ENCODE measurements around the gene SLAMF9. TPM values are rescaled to one million over a fixed set of nuclear protein-coding genes. Genes with fewer than 3 reads are reported as not detected.

SLAMF9 gene
- total and polyA plus RNA-seq, 2 of the 8 experiments (the other 6 are each of a cell fraction or from before 2014, with no cell fraction given): not detected

DNA sequence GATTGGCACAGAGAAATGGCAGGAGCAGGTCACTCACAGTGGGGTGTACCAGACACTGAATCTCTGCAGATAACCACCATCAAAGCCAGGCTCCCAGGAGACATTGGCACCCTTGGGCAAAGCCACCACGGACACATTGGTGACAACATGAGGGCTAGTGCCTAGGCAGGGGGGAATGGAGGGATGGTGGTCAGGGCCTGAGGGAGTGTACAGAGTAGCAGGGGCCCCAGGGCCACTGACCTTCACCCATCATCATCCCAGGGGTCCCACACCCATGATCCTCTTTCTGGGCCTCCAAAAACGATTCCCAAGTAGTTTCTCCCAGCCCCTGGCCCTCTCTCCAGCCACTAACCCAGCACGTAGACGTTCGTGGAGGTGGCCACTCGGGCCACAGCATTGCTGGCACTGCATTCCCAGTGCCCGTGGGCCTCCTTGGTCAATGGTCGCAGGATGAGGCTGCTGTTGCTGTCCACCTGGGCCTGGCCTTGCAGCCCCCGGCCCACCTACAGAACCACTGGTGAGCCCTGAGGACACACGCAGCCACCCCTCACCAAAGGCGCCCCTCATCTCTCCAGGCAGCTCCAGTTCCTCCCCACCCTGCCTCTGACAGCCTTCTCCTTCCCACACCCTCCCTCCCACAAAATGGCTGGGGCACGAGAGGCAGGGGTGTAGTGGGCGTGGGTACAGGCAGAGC lies 22.8 kb downstream of the SLAMF9 start:
- CTCF ChIA-PET (ENCODE audit: partially characterized antibody): interaction anchor here (0.7 to 35.5 kb wide), 9 partner anchors 9 to 735 kb away, joined by 3 to 696 read pairs (median 6); partner anchors contain the start of gene CFAP45
- 84% methylated on average over 12 of the region's 13 CpGs; no CpG with 5 or more reads in 1 of the 2 experiments for WGBS, 2 experiments (ENCODE audit: extremely low coverage in 1 of 2, insufficient coverage in 1 of 2, insufficient read length in 1 of 2, insufficient replicate concordance in 2 of 2, low coverage in 1 of 2, low lambda C conversion rate in 2 of 2, missing lambda C conversion rate in 1 of 2)
- TF ChIP-seq PHF8 (conservative IDR thresholded peaks at IDR 0.05; ENCODE audit: low read depth, low read length): no peak
- no peak for TF ChIP-seq SUZ12 (IDR thresholded peaks at IDR 0.05; ENCODE audit: low read length)
- no peak for TF ChIP-seq HDAC2 (IDR thresholded peaks at IDR 0.05; ENCODE audit: borderline replicate concordance in 1 of 2, low read depth in 2 of 2, low read length in 2 of 2)

More for the DNA sequence above, 22.8 kb downstream of the SLAMF9 start:
- H4K8ac ChIP-seq (ENCODE audit: extremely low read depth, insufficient read depth, low read length): no peak overlapping the region
- no peak overlapping the region for H3K4ac ChIP-seq (replicated peaks; ENCODE audit: insufficient read length, low read depth, low read length)
- no peak overlapping the region for H3K4me2 ChIP-seq (ENCODE audit: insufficient read depth in 1 of 2, low read depth in 2 of 2, low read length in 2 of 2)
- H3K18ac ChIP-seq (ENCODE audit: extremely low read depth, low read length): no peak overlapping the region
- no peaks in the 10 kb centered on the region for H3K79me1 ChIP-seq (ENCODE audit: low read depth, low read length)
- peaks cover 0 to 3% of the 10 kb centered on the region in 2 experiments for H4K20me1 ChIP-seq (replicated peaks in 1 of 2; ENCODE audit: control insufficient read depth in 1 of 2, insufficient read depth in 2 of 2, low read length in 2 of 2)
- no peak overlapping the region for H2AK5ac ChIP-seq (ENCODE audit: low read depth, low read length)
- no peak overlapping the region for H4K91ac ChIP-seq (replicated peaks; ENCODE audit: insufficient read length, low read length)
- H3K4me1 ChIP-seq (replicated peaks in 1 of 4; ENCODE audit: control insufficient read depth in 3 of 4, insufficient read depth in 4 of 4, low read length in 3 of 4): no peaks in the 10 kb centered on the region; a peak in 2 of 7 replicates
- FAIRE-seq (no peak), DNase-seq (ENCODE audit: low read depth in 1 of 2, low spot score in 2 of 2) (no peak)
- no peak overlapping the region for H2BK12ac ChIP-seq (ENCODE audit: low read depth, low read length)
- no peak overlapping the region for H3K27ac ChIP-seq (ENCODE audit: low read depth, low read length)
- H2BK120ac ChIP-seq (replicated peaks; ENCODE audit: low read depth, low read length): no peak overlapping the region
- H3K4me3 ChIP-seq (ENCODE audit: extremely low read depth in 1 of 4, insufficient read depth in 2 of 4, low read depth in 3 of 4, low read length in 4 of 4): no peak overlapping the region
- H2BK5ac ChIP-seq (ENCODE audit: low read depth, low read length): no peak overlapping the region; the same call in 1 of the 2 replicates
- H2BK15ac ChIP-seq (ENCODE audit: low read length): no peak overlapping the region
- H3K14ac ChIP-seq (ENCODE audit: insufficient read length): no peak overlapping the region
- H3K9ac ChIP-seq (replicated peaks in 1 of 4; ENCODE audit: extremely low read depth in 1 of 4, low read depth in 3 of 4, low read length in 3 of 4): no peak overlapping the region
- H3K36me3 ChIP-seq (ENCODE audit: control insufficient read depth in 2 of 4, insufficient read depth in 4 of 4, low read length in 3 of 4): peaks cover 3 to 38% (median 18%) of the 10 kb centered on the region in 4 experiments; a peak in 6 of 8 replicates
- no peaks in the 10 kb centered on the region; the same call in 1 of the 2 replicates for H3K23me2 ChIP-seq (ENCODE audit: low read depth, low read length)
- H2AFZ ChIP-seq (ENCODE audit: low read length): no peak overlapping the region
- no peak overlapping the region for H3K56ac ChIP-seq (replicated peaks; ENCODE audit: insufficient read length, low read depth, low read length)
- no peak overlapping the region for H3K23ac ChIP-seq (ENCODE audit: insufficient read length)
- no peaks in the 10 kb centered on the region for H3K79me2 ChIP-seq (ENCODE audit: control insufficient read depth in 1 of 2, insufficient read depth in 2 of 2, low read length in 2 of 2)
- H2BK20ac ChIP-seq (ENCODE audit: low read length): no peak overlapping the region
- POLR2A ChIA-PET (ENCODE audit: partially characterized antibody): interaction anchor here (1.7 to 3.0 kb wide), 2 partner anchors 11 to 14 kb away, joined by 9 to 15 read pairs; partner anchors contain the start of gene IGSF9
- no peak overlapping the region for H4K5ac ChIP-seq (ENCODE audit: insufficient read length, low read depth, low read length)
- no peaks in the 10 kb centered on the region for H3K9me3 ChIP-seq (ENCODE audit: insufficient read depth in 2 of 2, low read depth in 1 of 2, low read length in 1 of 2)
- H3K27me3 ChIP-seq (replicated peaks in 1 of 4; ENCODE audit: control insufficient read depth in 3 of 4, extremely low read depth in 1 of 4, insufficient read depth in 3 of 4, low read length in 3 of 4): no peaks in the 10 kb centered on the region

All from H1 (cell line).